Esophagus squamous epithelium (tissue), 4 donors: ENCODE data around the gene GCA.

Experiments used
- CTCF ChIP-seq, 6 experiments: fragments of 450-650 bp in 4 of 6; fragments of 200-600 bp in 2 of 6; sonication (generic) in 2 of 6; IDR thresholded peaks; one replicate each; pipeline ENCODE4 v1.5.1; 2016 to 2019; ENCODE audit warnings: antibody characterized with exemption in 6 of 6, mild to moderate bottlenecking in 4 of 6, moderate library complexity in 4 of 6
- POLR2A ChIP-seq, 4 donors: fragments of 450-650 bp; IDR thresholded peaks; one replicate each; pipeline ENCODE4 v1.6.1; 2017; ENCODE audit warnings: antibody characterized with exemption in 4 of 4, mild to moderate bottlenecking in 4 of 4, moderate library complexity in 3 of 4

- TF ChIP-seq POLR2A (IDR thresholded peaks at IDR 0.05) (peak in 2 of 4 donors; percentile 39 to 54), CTCF (IDR thresholded peaks at IDR 0.05) (peak in 2 of 6 experiments; percentile 11 to 15)
These were observed 25.4 kb upstream of the GCA start, which contains the start of gene IFIH1 for GRCh38 chr2:162318328-162319180.
